ENCODE measurements around the gene XG.
A peak's percentile ranks its signal among the peaks of the same experiment; 100 is the strongest.

Gene XG

DNA sequence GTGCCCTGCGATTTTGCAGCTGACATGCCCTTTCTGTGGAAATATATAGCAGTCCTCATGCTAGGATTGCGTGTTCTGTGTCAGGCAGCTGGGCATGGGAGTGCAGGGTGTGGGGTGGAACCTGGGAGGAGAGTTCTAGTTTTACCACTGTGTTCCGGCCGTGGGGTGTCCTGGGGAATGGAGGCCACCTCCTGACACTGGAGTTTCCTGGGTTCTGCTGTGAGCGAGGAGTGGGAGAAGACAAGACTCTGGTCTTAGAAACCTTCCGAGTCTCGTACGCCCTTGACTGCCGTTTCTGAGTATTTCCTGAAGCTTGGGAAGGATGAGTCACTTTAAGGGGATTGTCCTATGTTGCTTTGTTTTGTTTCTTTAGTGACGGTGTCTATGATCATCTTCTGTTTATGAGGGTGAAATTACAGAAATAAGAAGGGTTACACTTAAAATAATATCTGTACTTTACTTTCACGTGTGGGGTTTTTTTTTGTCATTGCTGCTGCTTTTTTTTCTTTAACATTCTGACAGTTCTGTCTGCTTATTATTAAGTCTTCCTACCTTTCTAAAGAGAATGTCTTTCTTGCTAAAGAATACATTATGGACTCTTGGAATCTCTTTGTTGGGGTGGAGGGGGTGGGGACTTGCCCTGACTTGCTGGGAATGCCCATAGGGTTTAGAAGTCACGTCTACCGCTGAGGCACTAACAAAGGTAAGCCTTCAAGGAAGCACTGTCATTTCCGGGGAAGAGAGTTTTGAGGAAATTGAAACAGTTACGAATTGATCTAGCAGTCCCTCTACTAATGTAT, 41.6 kb upstream of the XG start:
- peak overlapping the region; percentile 25 for H3K4me3 ChIP-seq (ENCODE audit: control insufficient read depth, low read depth, low read length)
- TF ChIP-seq, protein P1, sequence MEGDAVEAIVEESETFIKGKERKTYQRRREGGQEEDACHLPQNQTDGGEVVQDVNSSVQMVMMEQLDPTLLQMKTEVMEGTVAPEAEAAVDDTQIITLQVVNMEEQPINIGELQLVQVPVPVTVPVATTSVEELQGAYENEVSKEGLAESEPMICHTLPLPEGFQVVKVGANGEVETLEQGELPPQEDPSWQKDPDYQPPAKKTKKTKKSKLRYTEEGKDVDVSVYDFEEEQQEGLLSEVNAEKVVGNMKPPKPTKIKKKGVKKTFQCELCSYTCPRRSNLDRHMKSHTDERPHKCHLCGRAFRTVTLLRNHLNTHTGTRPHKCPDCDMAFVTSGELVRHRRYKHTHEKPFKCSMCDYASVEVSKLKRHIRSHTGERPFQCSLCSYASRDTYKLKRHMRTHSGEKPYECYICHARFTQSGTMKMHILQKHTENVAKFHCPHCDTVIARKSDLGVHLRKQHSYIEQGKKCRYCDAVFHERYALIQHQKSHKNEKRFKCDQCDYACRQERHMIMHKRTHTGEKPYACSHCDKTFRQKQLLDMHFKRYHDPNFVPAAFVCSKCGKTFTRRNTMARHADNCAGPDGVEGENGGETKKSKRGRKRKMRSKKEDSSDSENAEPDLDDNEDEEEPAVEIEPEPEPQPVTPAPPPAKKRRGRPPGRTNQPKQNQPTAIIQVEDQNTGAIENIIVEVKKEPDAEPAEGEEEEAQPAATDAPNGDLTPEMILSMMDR (IDR thresholded peaks at IDR 0.05; ENCODE audit: control insufficient read depth, insufficient read depth, low read depth, low read length, missing control alignments): no peak
- no peak for DNase-seq (ENCODE audit: low read depth)

DNA sequence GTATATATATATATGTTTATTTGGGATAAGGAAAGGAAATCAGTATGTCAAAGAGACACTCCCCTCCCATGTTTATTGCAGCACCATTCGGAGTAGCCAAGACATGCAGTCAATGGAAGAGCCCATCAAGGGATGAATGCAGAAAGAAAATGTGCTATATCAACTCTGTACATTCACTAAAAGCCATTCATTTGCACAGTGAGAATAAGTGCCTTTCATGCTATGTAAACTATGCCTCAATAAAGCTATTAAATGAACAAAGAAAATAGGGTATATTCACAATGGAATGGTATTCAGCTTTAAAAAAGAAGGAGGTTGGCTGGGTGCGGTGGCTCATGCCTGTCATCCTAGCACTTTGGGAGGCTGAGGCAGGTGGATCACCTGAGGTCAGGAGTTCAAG, 40.4 kb upstream of the XG start:
- no peak for DNase-seq (ENCODE audit: low read depth)
- no peak overlapping the region for H3K4me3 ChIP-seq (ENCODE audit: control insufficient read depth, low read depth, low read length)
- TF ChIP-seq, protein P1 (IDR thresholded peaks at IDR 0.05; ENCODE audit: control insufficient read depth, insufficient read depth, low read depth, low read length, missing control alignments): no peak

DNA sequence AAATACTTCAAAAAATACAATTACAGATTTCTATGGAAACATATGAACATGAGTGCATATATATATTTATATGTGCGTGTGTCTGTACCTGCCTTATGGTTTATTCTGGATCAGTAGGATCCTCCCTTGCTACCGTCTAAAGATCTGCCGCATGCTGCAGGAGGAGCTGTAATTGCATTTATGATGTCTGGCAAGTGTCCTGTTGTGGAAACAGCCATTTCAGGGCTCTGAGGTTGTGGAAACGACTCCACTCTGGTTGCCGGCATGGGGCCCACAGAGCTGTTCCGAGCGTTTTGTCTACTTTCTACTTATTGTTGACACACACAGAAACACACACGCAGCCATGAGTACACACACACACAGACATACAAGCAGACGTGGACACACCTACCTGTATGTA, 39.4 kb upstream of the XG start:
- H3K4me3 ChIP-seq (ENCODE audit: control insufficient read depth, low read depth, low read length): no peak overlapping the region
- TF ChIP-seq, protein P1 (IDR thresholded peaks at IDR 0.05; ENCODE audit: control insufficient read depth, insufficient read depth, low read depth, low read length, missing control alignments): no peak
- DNase-seq (ENCODE audit: low read depth): no peak

DNA sequence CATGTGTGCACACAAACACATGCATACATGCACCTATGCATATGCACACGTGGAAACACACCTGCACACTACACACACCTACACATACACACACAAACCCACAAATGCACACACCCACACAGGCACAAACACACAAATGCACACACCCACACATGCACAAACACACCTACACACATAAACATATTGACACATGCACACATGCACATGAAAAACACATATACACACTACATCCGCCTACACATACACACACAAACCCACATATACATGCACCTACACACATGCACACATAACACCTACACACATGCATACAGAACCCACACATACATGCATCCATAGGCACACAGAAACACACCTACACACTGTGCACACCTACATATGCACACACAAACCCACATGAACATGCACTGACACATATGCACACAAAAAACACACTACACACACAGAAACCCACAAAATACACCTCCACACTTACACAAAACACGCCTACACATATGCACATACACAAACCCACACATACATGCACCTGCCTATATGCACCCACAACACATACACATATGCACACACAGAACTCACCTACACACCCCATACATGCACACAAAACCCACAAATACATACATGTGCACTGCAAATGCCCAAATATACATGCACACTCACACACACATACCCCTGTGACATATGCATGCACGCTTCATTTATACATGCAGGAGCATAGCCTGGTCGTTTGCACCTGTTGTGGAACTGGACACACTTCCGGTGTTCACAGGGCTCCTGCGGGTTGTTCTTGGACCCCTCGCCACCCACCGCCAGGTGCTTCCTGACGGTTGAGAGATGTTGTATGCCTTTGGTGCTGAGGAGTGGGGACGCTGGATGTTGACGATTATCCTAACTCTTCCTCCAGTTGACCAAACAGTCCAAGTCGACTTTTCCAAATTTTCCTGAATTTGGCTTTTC, 38.7 kb upstream of the XG start:
- TF ChIP-seq, protein P1 (IDR thresholded peaks at IDR 0.05; ENCODE audit: control insufficient read depth, insufficient read depth, low read depth, low read length, missing control alignments): no peak
- no peak overlapping the region for H3K4me3 ChIP-seq (ENCODE audit: control insufficient read depth, low read depth, low read length)
- no peak for DNase-seq (ENCODE audit: low read depth)

DNA sequence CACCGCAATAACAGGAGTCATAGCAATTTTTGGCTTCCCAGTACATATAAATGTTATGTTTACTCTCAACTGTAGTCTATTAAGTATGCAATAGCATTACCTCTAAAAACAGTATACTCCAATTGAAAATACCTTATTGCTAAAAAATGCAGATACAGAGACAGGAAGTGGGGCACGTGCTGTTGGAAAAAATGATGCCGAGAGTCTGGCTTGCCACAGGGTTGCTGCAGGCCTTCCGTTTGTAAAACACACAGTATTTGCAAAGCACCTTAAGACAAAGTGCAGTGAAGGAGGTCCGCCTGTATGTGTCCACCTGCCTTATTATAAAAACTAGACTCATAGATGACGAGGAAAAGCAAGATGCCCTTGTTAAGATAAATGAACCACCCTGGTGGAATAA, 37.3 kb upstream of the XG start:
- no peak for DNase-seq (ENCODE audit: low read depth)
- TF ChIP-seq, protein P1 (IDR thresholded peaks at IDR 0.05; ENCODE audit: control insufficient read depth, insufficient read depth, low read depth, low read length, missing control alignments): no peak
- H3K4me3 ChIP-seq (ENCODE audit: control insufficient read depth, low read depth, low read length): no peak overlapping the region

DNA sequence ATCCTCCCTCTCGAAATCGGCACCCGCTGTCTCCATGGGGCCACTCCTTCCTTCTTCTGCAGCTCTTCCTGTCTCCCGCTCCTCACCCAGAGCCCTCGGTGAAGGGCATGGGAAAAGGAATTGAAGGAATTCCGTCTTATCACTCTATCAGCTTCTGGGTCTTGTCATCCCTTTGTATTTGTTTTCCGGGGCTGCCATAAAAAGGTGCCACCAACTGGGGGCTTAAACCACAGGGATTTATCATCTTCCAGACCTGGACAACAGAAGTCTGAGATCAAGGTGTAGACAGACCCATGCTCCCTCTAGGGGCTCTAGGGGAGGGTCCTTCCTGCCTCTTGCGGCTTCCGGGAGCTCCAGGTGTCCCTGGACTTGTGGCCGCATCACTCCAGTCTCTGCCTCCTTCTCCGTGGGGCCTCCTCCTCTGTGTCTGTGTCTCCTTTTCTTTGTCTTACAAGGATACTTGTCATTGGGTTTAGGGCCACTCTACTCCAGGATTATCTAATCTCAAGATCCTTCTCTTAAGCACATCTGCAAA, 36.7 kb upstream of the XG start:
- TF ChIP-seq, protein P1 (IDR thresholded peaks at IDR 0.05; ENCODE audit: control insufficient read depth, insufficient read depth, low read depth, low read length, missing control alignments): no peak
- no peak overlapping the region for H3K4me3 ChIP-seq (ENCODE audit: control insufficient read depth, low read depth, low read length)
- no peak for DNase-seq (ENCODE audit: low read depth)

Data from AG09309 (cell line).